HCT116 (cell line): ENCODE data around the gene ENPP6. TPM values are rescaled to one million over a fixed set of nuclear protein-coding genes. Genes with fewer than 3 reads are reported as not detected.

ENCODE experiments used
- ATAC-seq: fragments of 200-7000 bp; cut with Tn5 transposase; 2 replicates; pipeline ENCODE4 v1.9.1; 2020; ENCODE audit warnings: mild to moderate bottlenecking, moderate library complexity
- BruUV-seq: library from RNA; stranded (reverse); fragments of 400-500 nt; replicated peaks from 2 replicates; lab custom pipeline; 2021; lab: Mats Ljungman, UMichigan
- CTCF ChIA-PET: fragments of 300-600 bp; sonication (Branson Sonifier 250); formaldehyde crosslinking; loops from one replicate; lab custom pipeline; 2021; ENCODE audit warnings: antibody characterized with exemption; lab: Charles Lee
- POLR2A ChIA-PET: fragments of 300-600, 350-600 bp; sonication (Branson Sonifier 250); formaldehyde crosslinking; loops from one replicate; lab custom pipeline; 2021; ENCODE audit warnings: antibody characterized with exemption; lab: Charles Lee
- RAD21 ChIA-PET, 2 experiments: fragments of 300-600 bp; sonication (Branson Sonifier 250); formaldehyde crosslinking; loops; one replicate each; lab custom pipeline; 2023; ENCODE audit warnings: low total read pairs in 2 of 2; ENCODE audit not compliant: uncharacterized antibody in 2 of 2, unreplicated experiment in 2 of 2, low non-redundant PET in 1 of 2; lab: Charles Lee
- DNase-seq: peaks from one replicate; pipeline ENCODE4 v3.0.0-alpha.2; 2010; ENCODE audit warnings: low read depth, low spot score
- H2AFZ ChIP-seq: fragments of 200-600 bp; shearing (Covaris generic), sonication (generic); 2 replicates; pipeline ENCODE4 v1.6.1; 2017; ENCODE audit warnings: low read depth, mixed run types, mixed read lengths, antibody characterized with exemption, low read length; ENCODE audit not compliant: poor library complexity, severe bottlenecking
- H3K27ac ChIP-seq: 2 replicates; pipeline ENCODE4 v1.5.1; 2012; ENCODE audit warnings: low read depth, low read length
- H3K27me3 ChIP-seq: fragments of 200-600 bp; sonication (generic); 2 replicates; pipeline ENCODE4 v1.6.1; 2016; ENCODE audit warnings: mixed run types, low read length, mixed read lengths; ENCODE audit not compliant: insufficient read depth
- H3K36me3 ChIP-seq, 2 experiments: fragments of 200-500 bp in 1 of 2; fragments of 200-600 bp in 1 of 2; sonication (Bioruptor generic) in 1 of 2; sonication (generic) in 1 of 2; 2 replicates each; pipeline versions ENCODE4 v1.5.1 to v1.6.1; 2014 to 2016; ENCODE audit warnings: low read length in 2 of 2, inconsistent platforms in 1 of 2, mixed read lengths in 1 of 2, mixed run types in 1 of 2; ENCODE audit not compliant: insufficient read depth in 2 of 2, control insufficient read depth in 1 of 2
- H3K4me1 ChIP-seq, 2 experiments: fragments of 200-600 bp in 1 of 2; sonication (generic) in 1 of 2; 2 replicates each; pipeline versions ENCODE4 v1.5.1 to v1.6.1; 2012 to 2017; ENCODE audit warnings: low read length in 2 of 2, inconsistent platforms in 1 of 2, mild to moderate bottlenecking in 1 of 2, mixed read lengths in 1 of 2, mixed run types in 1 of 2, moderate library complexity in 1 of 2; ENCODE audit not compliant: insufficient read depth in 2 of 2, control insufficient read depth in 1 of 2
- H3K4me2 ChIP-seq: fragments of 200-600 bp; sonication (generic); 2 replicates; pipeline ENCODE4 v1.6.1; 2017; ENCODE audit warnings: mixed run types, low read length, mixed read lengths
- H3K4me3 ChIP-seq, 2 experiments: fragments of 200-600 bp in 1 of 2; sonication (generic) in 1 of 2; replicated peaks in 1 of 2; 2 replicates each; pipeline ENCODE4 v1.5.1; 2011 to 2016; ENCODE audit warnings: low read length in 2 of 2, control low read depth in 1 of 2, low read depth in 1 of 2, mild to moderate bottlenecking in 1 of 2, mixed read lengths in 1 of 2, mixed run types in 1 of 2
- H3K79me2 ChIP-seq: fragments of 200-600 bp; sonication (generic); 2 replicates; pipeline ENCODE4 v1.6.1; 2017; ENCODE audit warnings: mild to moderate bottlenecking, mixed run types, low read length, moderate library complexity, mixed read lengths; ENCODE audit not compliant: insufficient read depth
- H3K9ac ChIP-seq: fragments of 200-600 bp; sonication (generic); 2 replicates; pipeline ENCODE4 v1.6.1; 2016; ENCODE audit warnings: low read length, mixed read lengths
- H3K9me2 ChIP-seq: fragments of 200-600 bp; sonication (generic), shearing (Covaris generic); 2 replicates; pipeline ENCODE4 v1.6.1; 2017; ENCODE audit warnings: mixed run types, mild to moderate bottlenecking, moderate library complexity; ENCODE audit not compliant: insufficient read depth
- H3K9me3 ChIP-seq, 2 experiments: fragments of 200-500 bp in 1 of 2; fragments of 200-600 bp in 1 of 2; sonication (Bioruptor generic) in 1 of 2; sonication (generic) in 1 of 2; 2 replicates each; pipeline ENCODE4 v1.6.1; 2014 to 2017; ENCODE audit warnings: low read length in 2 of 2, mixed read lengths in 2 of 2, inconsistent platforms in 1 of 2, low read depth in 1 of 2, mild to moderate bottlenecking in 1 of 2, mixed run types in 1 of 2, moderate library complexity in 1 of 2; ENCODE audit not compliant: control insufficient read depth in 1 of 2, insufficient read depth in 1 of 2
- H4K20me1 ChIP-seq: fragments of 200-600 bp; sonication (generic), shearing (Covaris generic); 2 replicates; pipeline ENCODE4 v1.6.1; 2017; ENCODE audit warnings: mixed run types, mild to moderate bottlenecking, moderate library complexity; ENCODE audit not compliant: insufficient read depth
- CBX3 ChIP-seq: IDR thresholded peaks from 2 replicates; pipeline ENCODE4 v1.6.1; 2012; ENCODE audit warnings: low read depth
- CEBPB ChIP-seq: IDR thresholded peaks from 2 replicates; pipeline ENCODE4 v1.6.1; 2012; ENCODE audit warnings: low read depth
- EZH2 ChIP-seq: fragments of 200-600 bp; sonication (generic); IDR thresholded peaks from 2 replicates; pipeline ENCODE4 v1.6.1; 2017; ENCODE audit warnings: antibody characterized with exemption, mixed run types
- EZH2phosphoT487 ChIP-seq: fragments of 200-600 bp; IDR thresholded peaks from 2 replicates; pipeline ENCODE4 v1.6.1; 2018; ENCODE audit warnings: antibody characterized with exemption, borderline replicate concordance
- POLR2AphosphoS5 ChIP-seq: IDR thresholded peaks from 2 replicates; pipeline ENCODE4 v1.6.1; 2011; ENCODE audit warnings: mild to moderate bottlenecking, low read depth, low read length, moderate library complexity
- RAD21 ChIP-seq: IDR thresholded peaks from 2 replicates; pipeline ENCODE4 v1.6.1; 2012; ENCODE audit warnings: low read depth, mild to moderate bottlenecking
- SP1 ChIP-seq: IDR thresholded peaks from 2 replicates; pipeline ENCODE4 v1.6.1; 2012; ENCODE audit warnings: low read depth
- TCF7L2 ChIP-seq: IDR thresholded peaks from 2 replicates; pipeline ENCODE4 v1.7.0; 2011; ENCODE audit warnings: borderline replicate concordance, inconsistent platforms; ENCODE audit not compliant: insufficient read depth, insufficient read length; ENCODE audit errors: extremely low read depth
- YY1 ChIP-seq: IDR thresholded peaks from 2 replicates; pipeline ENCODE4 v1.6.1; 2011; ENCODE audit warnings: low read length, low read depth, moderate library complexity, mild to moderate bottlenecking; ENCODE audit not compliant: insufficient replicate concordance; ENCODE audit errors: extremely low read depth
- ZFX ChIP-seq: fragments of 450-650 bp; IDR thresholded peaks from 2 replicates; pipeline ENCODE4 v1.6.1; 2017
- intact Hi-C: fragments of 100-400 bp; cut with micrococcal nuclease; formaldehyde crosslinking; loops from 2 replicates; pipeline ENCODE4 v1.10.0; 2022
- total RNA-seq: library from RNA; stranded (reverse); gene quantifications from one replicate; pipeline ENCODE4 v1.2.1, GENCODE V29; 2021; ENCODE audit not compliant: unreplicated experiment
- TF ChIP-seq, protein P1 (sequence below): IDR thresholded peaks from 2 replicates; pipeline ENCODE4 v1.6.1; 2011; ENCODE audit warnings: mild to moderate bottlenecking, low read length, moderate library complexity; ENCODE audit not compliant: insufficient replicate concordance; ENCODE audit errors: extremely low read depth

ENPP6 gene
- total RNA-seq, 1 experiment from 2014 or later: not detected

DNA sequence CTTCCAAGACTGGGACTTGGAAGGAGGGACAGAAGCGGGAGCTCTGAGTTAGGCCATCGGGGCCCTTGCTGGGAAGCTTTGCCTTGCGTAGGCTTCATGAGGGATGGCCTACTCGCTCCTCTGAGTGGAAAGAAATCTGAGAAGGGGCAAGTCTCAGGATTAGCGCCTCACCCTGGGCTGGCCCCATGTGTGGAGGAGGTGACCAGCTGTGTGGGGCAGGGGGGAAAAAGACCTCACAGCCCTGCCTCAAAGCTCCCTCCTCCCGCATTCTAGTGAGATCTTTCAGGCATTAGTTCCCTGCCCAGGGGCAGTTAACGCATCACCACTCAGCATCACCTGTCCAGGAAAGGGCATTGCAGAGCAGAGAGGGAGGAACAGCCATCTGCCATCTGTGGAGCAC lies 156.1 kb downstream of the ENPP6 start:
- H3K4me1 ChIP-seq: no peaks in the 10 kb centered on the region
- no peak for DNase-seq
- BruUV-seq: no TSS peak
- POLR2A ChIA-PET: no interaction called here
- intact Hi-C loops: no loop called here
- no peaks in the 10 kb centered on the region for H3K9me3 ChIP-seq
- no peaks in the 10 kb centered on the region for H3K9me2 ChIP-seq
- no peak overlapping the region for H2AFZ ChIP-seq
- RAD21 ChIA-PET: no interaction called here
- no peak overlapping the region for H3K4me3 ChIP-seq
- no peaks in the 10 kb centered on the region for H4K20me1 ChIP-seq
- ATAC-seq: no peak
- CTCF ChIA-PET: no interaction called here
- H3K9ac ChIP-seq: no peak overlapping the region
- no peak overlapping the region for H3K27ac ChIP-seq
- no peak overlapping the region for H3K4me2 ChIP-seq
- H3K27me3 ChIP-seq: no peaks in the 10 kb centered on the region
- TF ChIP-seq, protein P1, sequence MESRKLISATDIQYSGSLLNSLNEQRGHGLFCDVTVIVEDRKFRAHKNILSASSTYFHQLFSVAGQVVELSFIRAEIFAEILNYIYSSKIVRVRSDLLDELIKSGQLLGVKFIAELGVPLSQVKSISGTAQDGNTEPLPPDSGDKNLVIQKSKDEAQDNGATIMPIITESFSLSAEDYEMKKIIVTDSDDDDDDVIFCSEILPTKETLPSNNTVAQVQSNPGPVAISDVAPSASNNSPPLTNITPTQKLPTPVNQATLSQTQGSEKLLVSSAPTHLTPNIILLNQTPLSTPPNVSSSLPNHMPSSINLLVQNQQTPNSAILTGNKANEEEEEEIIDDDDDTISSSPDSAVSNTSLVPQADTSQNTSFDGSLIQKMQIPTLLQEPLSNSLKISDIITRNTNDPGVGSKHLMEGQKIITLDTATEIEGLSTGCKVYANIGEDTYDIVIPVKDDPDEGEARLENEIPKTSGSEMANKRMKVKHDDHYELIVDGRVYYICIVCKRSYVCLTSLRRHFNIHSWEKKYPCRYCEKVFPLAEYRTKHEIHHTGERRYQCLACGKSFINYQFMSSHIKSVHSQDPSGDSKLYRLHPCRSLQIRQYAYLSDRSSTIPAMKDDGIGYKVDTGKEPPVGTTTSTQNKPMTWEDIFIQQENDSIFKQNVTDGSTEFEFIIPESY: no peak
- TF ChIP-seq RAD21 (no peak), EZH2 (no peak), TCF7L2 (no peak), CEBPB (no peak), CBX3 (no peak)
- H3K79me2 ChIP-seq: no peaks in the 10 kb centered on the region
- H3K36me3 ChIP-seq: no peaks in the 10 kb centered on the region

DNA sequence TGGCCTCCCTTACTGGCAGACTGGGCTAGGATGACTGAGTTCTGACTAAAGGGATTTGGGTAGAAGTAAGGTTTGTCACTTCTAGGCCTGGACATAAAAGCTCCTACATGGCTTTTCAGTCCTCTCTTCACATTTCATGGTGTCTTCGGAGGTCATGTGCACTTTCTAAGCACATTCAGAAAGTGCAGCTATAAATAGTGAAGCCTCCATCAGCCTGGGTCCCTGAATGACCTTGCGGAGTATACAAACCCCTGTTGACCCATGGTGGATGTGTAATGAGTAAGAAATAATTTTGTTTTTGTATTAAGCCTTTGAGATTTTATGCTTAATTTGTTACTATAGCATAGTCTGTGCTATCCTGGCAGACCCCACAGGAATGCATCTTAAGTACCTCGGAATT lies 158.6 kb downstream of the ENPP6 start:
- H3K4me1 ChIP-seq: no peaks in the 10 kb centered on the region
- H3K79me2 ChIP-seq: no peaks in the 10 kb centered on the region
- POLR2A ChIA-PET: no interaction called here
- H4K20me1 ChIP-seq: no peaks in the 10 kb centered on the region
- RAD21 ChIA-PET: no interaction called here
- ATAC-seq (no peak), DNase-seq (no peak)
- no peak overlapping the region for H3K9ac ChIP-seq
- no peaks in the 10 kb centered on the region for H3K9me3 ChIP-seq
- H3K4me3 ChIP-seq: no peak overlapping the region
- no peaks in the 10 kb centered on the region for H3K27me3 ChIP-seq
- no peaks in the 10 kb centered on the region for H3K9me2 ChIP-seq
- H2AFZ ChIP-seq: no peak overlapping the region
- H3K27ac ChIP-seq: no peak overlapping the region
- BruUV-seq: no TSS peak
- TF ChIP-seq ZFX (no peak), CBX3 (no peak), YY1 (no peak), EZH2phosphoT487 (no peak), SP1 (no peak), EZH2 (no peak), TCF7L2 (no peak), POLR2AphosphoS5 (no peak)
- TF ChIP-seq, protein P1: no peak
- no peak overlapping the region for H3K4me2 ChIP-seq
- no peaks in the 10 kb centered on the region for H3K36me3 ChIP-seq
- intact Hi-C loops: no loop called here
- CTCF ChIA-PET: no interaction called here
